Body of pancreas (tissue), 4 donors: ENCODE data around the gene SIL1. TPM values are rescaled to one million over a fixed set of nuclear protein-coding genes. Genes with fewer than 3 reads are reported as not detected.
A peak's percentile ranks its signal among the peaks of the same experiment; 100 is the strongest.
"Not testable (repeated sequence)": the region's sequence is repeated elsewhere in the genome, so short reads cannot be mapped to it uniquely, and the experiment has no call there.

Experiments
- ATAC-seq: fragments of 150-250 bp; one replicate; pipeline ENCODE4 v1.9.1; 2016
- DNase-seq, 4 donors: peaks; one replicate each; pipeline ENCODE4 v3.0.0-alpha.2; 2019
- H3K27ac ChIP-seq, 4 donors: fragments of 200-600 bp; sonication (generic); 1 replicate in 3 of 4; 2 replicates in 1 of 4; pipeline versions ENCODE4 v1.5.1 to v1.6.1; 2016 to 2019; ENCODE audit warnings: mild to moderate bottlenecking in 1 of 4, mixed read lengths in 1 of 4, moderate library complexity in 1 of 4
- H3K27me3 ChIP-seq, 2 donors: fragments of 200-600 bp; sonication (generic); one replicate each; pipeline ENCODE4 v1.6.0; 2016; ENCODE audit warnings: mild to moderate bottlenecking in 1 of 2
- H3K36me3 ChIP-seq, 2 donors: fragments of 200-600 bp; sonication (generic); replicated peaks in 1 of 2; 2 replicates each; pipeline ENCODE4 v1.5.1; 2016; ENCODE audit warnings: low read depth in 2 of 2; ENCODE audit not compliant: insufficient read depth in 1 of 2
- H3K4me1 ChIP-seq: fragments of 200-600 bp; sonication (generic); one replicate; pipeline ENCODE4 v1.6.0; 2016
- H3K4me3 ChIP-seq, 2 donors: fragments of 200-600 bp; sonication (generic); 1 replicate in 1 of 2; 2 replicates in 1 of 2; pipeline ENCODE4 v1.5.1; 2016 to 2019
- H3K9me3 ChIP-seq, 3 donors: fragments of 200-600 bp; sonication (generic); 1 replicate in 2 of 3; 2 replicates in 1 of 3; pipeline ENCODE4 v1.5.1; 2016
- CTCF ChIP-seq, 7 experiments: fragments of 450-650 bp in 4 of 7; fragments of 200-600 bp in 3 of 7; sonication (generic) in 3 of 7; IDR thresholded peaks; one replicate each; pipeline ENCODE4 v1.5.1; 2016 to 2019; ENCODE audit warnings: antibody characterized with exemption in 7 of 7
- POLR2A ChIP-seq, 3 donors: fragments of 450-650 bp; IDR thresholded peaks; one replicate each; pipeline ENCODE4 v1.6.1; 2016; ENCODE audit warnings: antibody characterized with exemption in 3 of 3, mild to moderate bottlenecking in 2 of 3
- WGBS, 2 donors: methylation state at CpG; one replicate each; pipeline ENCODE4 v1.1.5; 2017; 5-methylcytosine and 5-hydroxymethylcytosine counted together
- intact Hi-C: fragments of 100-400 bp; cut with DNase I; formaldehyde crosslinking; loops from one replicate; pipeline ENCODE4 v1.15.1; 2023
- total RNA-seq, 2 donors: library from RNA; depleted of rRNA; stranded (reverse); fragments of >200 nt; gene quantifications; one replicate each; pipeline ENCODE4 v1.1.0, GENCODE V29; 2016

The SIL1 gene
- total RNA-seq, 2 donors from 2014 or later = 57.6 to 124 TPM

GRCh38 chr5:139075066-139076050 is 122.8 kb downstream of the SIL1 start:
- no peaks in the 10 kb centered on the region for H3K9me3 ChIP-seq
- intact Hi-C loops = no loop called here
- 63 to 73% methylated on average over 8 of the region's 8 CpGs for WGBS, 2 donors
- TF ChIP-seq POLR2A (IDR thresholded peaks at IDR 0.05) = no peak
- peak overlapping the region in 3 of 4 donors; percentile 17 to 27 (median 20) for H3K27ac ChIP-seq
- DNase-seq (no peak), ATAC-seq (no peak)
- H3K27me3 ChIP-seq = no peaks in the 10 kb centered on the region
- no peaks in the 10 kb centered on the region for H3K36me3 ChIP-seq
- no peak overlapping the region for H3K4me3 ChIP-seq
- H3K4me1 ChIP-seq = peaks cover 45% of the 10 kb centered on the region

GRCh38 chr5:139073956-139074355 is 124.2 kb downstream of the SIL1 start:
- H3K9me3 ChIP-seq, intact Hi-C loops, ATAC-seq, H3K27me3 ChIP-seq, H3K36me3 ChIP-seq, H3K4me3 ChIP-seq, H3K27ac ChIP-seq, DNase-seq: not testable (repeated sequence)
- 67 to 83% methylated on average over 2 of the region's 2 CpGs for WGBS, 2 donors
- H3K4me1 ChIP-seq = peaks cover 34% of the 10 kb centered on the region

GRCh38 chr5:139068494-139069151 is 129.5 kb downstream of the SIL1 start:
- H3K36me3 ChIP-seq = no peaks in the 10 kb centered on the region
- H3K4me3 ChIP-seq = no peak overlapping the region
- no peaks in the 10 kb centered on the region for H3K9me3 ChIP-seq
- ATAC-seq = no peak
- TF ChIP-seq CTCF (IDR thresholded peaks at IDR 0.05) (no peak), POLR2A (IDR thresholded peaks at IDR 0.05) (no peak)
- 61 to 85% methylated on average over 1 of the region's 1 CpG for WGBS, 2 donors
- H3K27ac ChIP-seq = no peak overlapping the region
- intact Hi-C loops = no loop called here
- H3K27me3 ChIP-seq = no peaks in the 10 kb centered on the region
- H3K4me1 ChIP-seq = peaks cover 15% of the 10 kb centered on the region
- DNase-seq = no peak

- H3K36me3 ChIP-seq = no peaks in the 10 kb centered on the region
- H3K4me1 ChIP-seq = peaks cover 19% of the 10 kb centered on the region
- no peak for DNase-seq
- no peaks in the 10 kb centered on the region for H3K9me3 ChIP-seq
- no peak for TF ChIP-seq CTCF (IDR thresholded peaks at IDR 0.05)
- no peak for TF ChIP-seq POLR2A (IDR thresholded peaks at IDR 0.05)
- no peak overlapping the region for H3K4me3 ChIP-seq
- 97 to 98% methylated on average over 2 of the region's 2 CpGs for WGBS, 2 donors
- intact Hi-C loops = no loop called here
- H3K27ac ChIP-seq = no peak overlapping the region
- ATAC-seq = no peak
- H3K27me3 ChIP-seq = no peaks in the 10 kb centered on the region
Measured at GRCh38 chr5:139068060-139068459, 130.1 kb downstream of the SIL1 start.

- H3K9me3 ChIP-seq = no peaks in the 10 kb centered on the region
- no peaks in the 10 kb centered on the region for H3K27me3 ChIP-seq
- TF ChIP-seq POLR2A (IDR thresholded peaks at IDR 0.05) = no peak
- no peak for TF ChIP-seq CTCF (IDR thresholded peaks at IDR 0.05)
- H3K4me3 ChIP-seq = no peak overlapping the region
- intact Hi-C loops = no loop called here
- no peak overlapping the region for H3K27ac ChIP-seq
- H3K36me3 ChIP-seq = no peaks in the 10 kb centered on the region
- ATAC-seq = no peak
- peak in 2 of 4 donors; percentile 13 to 14 for DNase-seq
- H3K4me1 ChIP-seq = peaks cover 42% of the 10 kb centered on the region
Measured at GRCh38 chr5:139065306-139065705, 132.9 kb downstream of the SIL1 start.
